NCI-H748 treated with DMSO at 0.1 percent for 48 hours (cell line): ENCODE measurements around the gene PGAP1.

Experiments used
- DNase-seq: peaks from one replicate; lab custom pipeline; 2025; lab: John Stamatoyannopoulos, UW

Gene PGAP1

GRCh38 chr2:196891136-196891535 lies 35.4 kb downstream of the PGAP1 start:
- no peak for DNase-seq

GRCh38 chr2:196887431-196887830 lies 39.1 kb downstream of the PGAP1 start:
- DNase-seq, result no peak

GRCh38 chr2:196884368-196884767 lies 42.1 kb downstream of the PGAP1 start:
- DNase-seq, result no peak

GRCh38 chr2:196876364-196876763 lies 50.1 kb downstream of the PGAP1 start:
- DNase-seq, result no peak

GRCh38 chr2:196875414-196875813 lies 51.1 kb downstream of the PGAP1 start:
- DNase-seq, result no peak

- DNase-seq, result no peak
Measured at GRCh38 chr2:196873511-196873910, 53.0 kb downstream of the PGAP1 start.

GRCh38 chr2:196854629-196855028 lies 71.9 kb downstream of the PGAP1 start:
- no peak for DNase-seq

- no peak for DNase-seq
Measured at GRCh38 chr2:196853301-196854087, 73.0 kb downstream of the PGAP1 start.

- no peak for DNase-seq
Measured at GRCh38 chr2:196851088-196851487, 75.4 kb downstream of the PGAP1 start.

GRCh38 chr2:196849895-196850294 lies 76.6 kb downstream of the PGAP1 start:
- DNase-seq, result no peak

- no peak for DNase-seq
Measured at GRCh38 chr2:196846295-196846694, 80.2 kb downstream of the PGAP1 start.

- DNase-seq, result no peak
Measured at GRCh38 chr2:196845371-196845770, 81.1 kb downstream of the PGAP1 start.

GRCh38 chr2:196840171-196840570 lies 86.3 kb downstream of the PGAP1 start:
- DNase-seq, result no peak

GRCh38 chr2:196839574-196839973 lies 86.9 kb downstream of the PGAP1 start:
- no peak for DNase-seq

- no peak for DNase-seq
Measured at GRCh38 chr2:196836440-196836839, 90.1 kb downstream of the PGAP1 start.

- DNase-seq, result no peak
Measured at GRCh38 chr2:196830701-196831100, 95.8 kb downstream of the PGAP1 start.

GRCh38 chr2:196827356-196827755 lies 99.2 kb downstream of the PGAP1 start:
- DNase-seq, result no peak

- no peak for DNase-seq
Measured at GRCh38 chr2:196823750-196824522, 102.6 kb downstream of the PGAP1 start.

GRCh38 chr2:196821195-196821594 lies 105.3 kb downstream of the PGAP1 start:
- no peak for DNase-seq

GRCh38 chr2:196809260-196809659 lies 117.2 kb downstream of the PGAP1 start, which contains the start of gene C2orf66:
C2orf66 (minus strand) TSS chr2:196809355; CDS start chr2:196809336, 19 bp downstream.
- no peak for DNase-seq

- DNase-seq, result peak; percentile 15
Measured at GRCh38 chr2:196808083-196808665, 118.3 kb downstream of the PGAP1 start.

- DNase-seq, result no peak
Measured at GRCh38 chr2:196804381-196804780, 122.1 kb downstream of the PGAP1 start.

- no peak for DNase-seq
Measured at GRCh38 chr2:196802401-196802800, 124.1 kb downstream of the PGAP1 start.
